Suprapubic skin (tissue), 4 donors: ENCODE measurements around the gene EOLA2. TPM values are rescaled to one million over a fixed set of nuclear protein-coding genes. Genes with fewer than 3 reads are reported as not detected.
"Not testable (repeated sequence)": the region's sequence is repeated elsewhere in the genome, so short reads cannot be mapped to it uniquely, and the experiment has no call there.

Experiments used
- DNase-seq, 2 donors: peaks; one replicate each; pipeline ENCODE4 v3.0.0-alpha.2; 2019; ENCODE audit warnings: low spot score in 2 of 2
- H3K27ac ChIP-seq: fragments of 200-600 bp; sonication (generic); one replicate; pipeline ENCODE4 v1.5.1; 2019
- H3K27me3 ChIP-seq: fragments of 200-600 bp; sonication (generic); one replicate; pipeline ENCODE4 v1.5.1; 2019
- H3K36me3 ChIP-seq: fragments of 200-600 bp; sonication (generic); one replicate; pipeline ENCODE4 v1.5.1; 2019
- H3K4me1 ChIP-seq: fragments of 200-600 bp; sonication (generic); one replicate; pipeline ENCODE4 v1.5.1; 2019
- H3K4me3 ChIP-seq: fragments of 200-600 bp; sonication (generic); one replicate; pipeline ENCODE4 v1.5.1; 2019; ENCODE audit warnings: mild to moderate bottlenecking
- H3K9me3 ChIP-seq: fragments of 200-600 bp; sonication (generic); one replicate; pipeline ENCODE4 v1.5.1; 2019
- CTCF ChIP-seq, 2 donors: fragments of 200-600 bp in 1 of 2; fragments of 450-650 bp in 1 of 2; sonication (generic) in 1 of 2; IDR thresholded peaks; one replicate each; pipeline ENCODE4 v1.5.1; 2016 to 2019; ENCODE audit warnings: antibody characterized with exemption in 2 of 2, mild to moderate bottlenecking in 1 of 2, moderate library complexity in 1 of 2
- EP300 ChIP-seq: sonication (generic); formaldehyde crosslinking; IDR thresholded peaks from one replicate; pipeline ENCODE4 v1.6.1; 2017; ENCODE audit warnings: antibody characterized with exemption
- POLR2A ChIP-seq, 2 donors: fragments of 450-650 bp; IDR thresholded peaks; one replicate each; pipeline ENCODE4 v1.6.1; 2017; ENCODE audit warnings: antibody characterized with exemption in 2 of 2, mild to moderate bottlenecking in 2 of 2, moderate library complexity in 2 of 2
- POLR2AphosphoS5 ChIP-seq, 3 donors: sonication (generic); formaldehyde crosslinking; IDR thresholded peaks; one replicate each; pipeline ENCODE4 v1.6.1; 2017; ENCODE audit warnings: antibody characterized with exemption in 3 of 3
- WGBS: methylation state at CpG from one replicate; pipeline ENCODE4 v1.1.5; 2018; 5-methylcytosine and 5-hydroxymethylcytosine counted together
- total RNA-seq, 4 donors: library from RNA; depleted of rRNA; stranded (reverse); fragments of >200 nt; gene quantifications; one replicate each; pipeline ENCODE4 v1.1.0, GENCODE V29; 2016

The EOLA2 gene
- total RNA-seq, 4 donors from 2014 or later = 15.3 to 49.2 (median 20.1) TPM

- H3K36me3 ChIP-seq, H3K9me3 ChIP-seq, H3K4me1 ChIP-seq, H3K27ac ChIP-seq, H3K4me3 ChIP-seq, DNase-seq, H3K27me3 ChIP-seq: not testable (repeated sequence)
- WGBS = no CpG with 5 or more reads among the region's 5 CpGs
Measured at GRCh38 chrX:149924434-149924833, 13.9 kb downstream of the EOLA2 start.

DNA sequence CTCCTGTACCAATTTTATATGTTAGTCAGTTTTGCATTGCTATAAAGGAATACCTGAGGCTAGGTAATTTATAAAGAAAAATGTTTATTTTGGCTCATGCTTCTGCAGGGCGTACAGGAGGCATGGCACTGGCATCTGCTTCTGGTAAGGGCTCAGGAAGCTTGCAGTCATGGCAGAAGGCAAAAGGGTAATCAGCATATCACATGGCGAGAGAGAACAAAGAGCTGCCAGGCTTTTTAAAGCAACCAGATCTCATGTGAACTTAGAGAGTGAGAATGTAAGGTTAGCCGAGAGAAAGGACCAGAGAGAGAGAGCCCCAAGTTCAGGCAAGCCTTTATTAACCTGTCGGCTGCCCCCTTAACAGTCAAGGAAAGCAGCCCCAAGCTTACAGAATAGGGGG is 14.5 kb downstream of the EOLA2 start:
- H3K36me3 ChIP-seq, H3K4me1 ChIP-seq, H3K9me3 ChIP-seq, DNase-seq, H3K27me3 ChIP-seq, H3K27ac ChIP-seq, H3K4me3 ChIP-seq: not testable (repeated sequence)
- WGBS = no CpG with 5 or more reads among the region's 4 CpGs

DNA sequence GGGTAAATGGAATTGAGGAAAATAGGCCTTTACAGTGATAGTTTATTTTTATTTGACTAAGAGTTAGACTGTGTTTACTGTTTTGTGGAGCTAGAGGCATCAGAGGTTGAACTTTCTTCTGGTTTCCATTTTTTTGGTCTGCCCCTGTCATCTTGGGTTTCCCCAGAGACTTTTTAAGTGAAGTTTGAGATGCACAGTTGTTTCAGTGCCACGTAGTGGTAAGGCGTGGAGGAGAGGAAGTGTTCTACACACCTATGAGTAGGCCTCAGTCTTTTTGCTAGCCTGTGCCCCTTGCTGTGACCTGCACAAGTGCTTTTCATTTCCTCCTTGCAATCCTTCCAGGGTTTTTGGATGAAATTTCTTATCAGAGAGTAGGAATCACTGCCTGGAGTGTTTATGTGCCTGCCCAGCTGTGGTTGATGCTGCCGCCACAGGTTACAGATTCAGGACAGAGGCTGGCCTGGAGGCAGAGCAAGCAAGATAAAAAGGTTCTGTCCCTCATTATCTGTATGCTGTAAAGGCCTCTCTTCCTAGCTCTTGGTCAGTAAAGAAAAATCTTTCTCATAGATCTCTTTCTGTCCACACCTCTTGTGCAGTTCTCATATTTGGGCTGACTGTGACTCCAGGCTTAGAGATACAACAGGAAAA is 21.4 kb downstream of the EOLA2 start:
- Histone ChIP-seq H3K4me3 (no peak overlapping the region), H3K27ac (no peak overlapping the region), H3K27me3 (no peaks in the 10 kb centered on the region), H3K36me3 (no peaks in the 10 kb centered on the region), H3K4me1 (no peaks in the 10 kb centered on the region), H3K9me3 (no peaks in the 10 kb centered on the region)
- TF ChIP-seq EP300 (no peak), POLR2A (IDR thresholded peaks at IDR 0.05) (no peak), POLR2AphosphoS5 (IDR thresholded peaks at IDR 0.05) (no peak), CTCF (IDR thresholded peaks at IDR 0.05) (no peak)
- WGBS = 80% methylated on average over 3 of the region's 3 CpGs
- no peak for DNase-seq

DNA sequence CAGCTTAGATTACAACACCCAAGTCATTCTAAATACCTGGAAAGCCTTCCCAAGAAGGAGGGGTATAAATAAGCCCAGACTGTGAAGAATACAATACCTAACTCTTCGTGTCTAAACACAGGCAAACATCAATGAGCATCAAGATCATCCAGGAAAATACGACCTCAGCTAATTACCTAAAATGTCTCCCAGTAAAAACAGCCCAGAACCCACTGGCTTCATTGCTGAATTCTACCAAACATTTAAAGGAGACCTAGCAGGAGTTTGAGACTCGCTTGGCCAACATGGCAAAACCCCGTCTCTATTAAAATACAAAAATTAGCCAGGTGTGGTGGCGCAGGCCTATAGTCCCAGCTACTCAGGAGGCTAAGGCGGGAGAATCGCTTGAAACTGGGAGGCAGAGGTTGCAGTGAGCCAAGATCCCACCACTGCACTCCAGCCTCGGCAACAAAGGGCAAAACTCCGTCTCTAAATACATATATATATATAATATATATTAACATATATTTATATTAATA is 28.1 kb downstream of the EOLA2 start:
- DNase-seq = no peak
- Histone ChIP-seq H3K9me3 (no peaks in the 10 kb centered on the region), H3K4me1 (no peaks in the 10 kb centered on the region), H3K27me3 (no peaks in the 10 kb centered on the region), H3K4me3 (no peak overlapping the region), H3K27ac (no peak overlapping the region), H3K36me3 (no peaks in the 10 kb centered on the region)
- WGBS = 88% methylated on average over 9 of the region's 9 CpGs
- TF ChIP-seq POLR2A (IDR thresholded peaks at IDR 0.05) (no peak), EP300 (no peak), POLR2AphosphoS5 (IDR thresholded peaks at IDR 0.05) (no peak), CTCF (IDR thresholded peaks at IDR 0.05) (no peak)

GRCh38 chrX:149909324-149910177 is 28.7 kb downstream of the EOLA2 start:
- Histone ChIP-seq H3K9me3 (no peaks in the 10 kb centered on the region), H3K27me3 (no peaks in the 10 kb centered on the region), H3K27ac (no peak overlapping the region), H3K4me1 (no peaks in the 10 kb centered on the region), H3K36me3 (no peaks in the 10 kb centered on the region), H3K4me3 (no peak overlapping the region)
- WGBS = 67% methylated on average over 3 of the region's 4 CpGs
- no peak for DNase-seq
- TF ChIP-seq POLR2A (IDR thresholded peaks at IDR 0.05) = no peak
- TF ChIP-seq CTCF (IDR thresholded peaks at IDR 0.05) = no peak
- no peak for TF ChIP-seq POLR2AphosphoS5 (IDR thresholded peaks at IDR 0.05)
- no peak for TF ChIP-seq EP300

GRCh38 chrX:149908727-149909126 is 29.6 kb downstream of the EOLA2 start:
- H3K27me3 ChIP-seq = no peaks in the 10 kb centered on the region
- H3K9me3 ChIP-seq = no peaks in the 10 kb centered on the region
- DNase-seq = no peak
- H3K4me1 ChIP-seq = no peaks in the 10 kb centered on the region
- no peak overlapping the region for H3K4me3 ChIP-seq
- H3K36me3 ChIP-seq = no peaks in the 10 kb centered on the region
- TF ChIP-seq POLR2AphosphoS5 (IDR thresholded peaks at IDR 0.05) (no peak), POLR2A (IDR thresholded peaks at IDR 0.05) (no peak)
- H3K27ac ChIP-seq = no peak overlapping the region
